Panc1 (cell line): ENCODE results near the gene SCYL1. TPM values are rescaled to one million over a fixed set of nuclear protein-coding genes. Genes with fewer than 3 reads are reported as not detected.
"Not testable (repeated sequence)": the region's sequence is repeated elsewhere in the genome, so short reads cannot be mapped to it uniquely, and the experiment has no call there.

ENCODE experiments used
- ATAC-seq: fragments of 200-7000 bp; cut with Tn5 transposase; 2 replicates; pipeline ENCODE4 v1.9.1; 2020; ENCODE audit warnings: mild to moderate bottlenecking, moderate library complexity
- BruUV-seq: library from RNA; stranded (reverse); fragments of 400-500 nt; replicated peaks from 2 replicates; lab custom pipeline; 2021; lab: Mats Ljungman, UMichigan
- CTCF ChIA-PET: fragments of 300-600 bp; sonication (Branson Sonifier 250); formaldehyde crosslinking; loops from one replicate; lab custom pipeline; 2022; ENCODE audit warnings: antibody characterized with exemption; lab: Charles Lee
- POLR2A ChIA-PET: fragments of 300-600 bp; sonication (Branson Sonifier 250); formaldehyde crosslinking; loops from one replicate; lab custom pipeline; 2022; ENCODE audit warnings: antibody characterized with exemption; lab: Charles Lee
- DNase-seq: peaks from one replicate; pipeline ENCODE4 v3.0.0-alpha.2; 2010; ENCODE audit warnings: low read depth, low spot score
- H3K27ac ChIP-seq: 2 replicates; pipeline ENCODE4 v1.5.1; 2011; ENCODE audit warnings: mild to moderate bottlenecking, low read length, inconsistent platforms
- H3K27me3 ChIP-seq: fragments of 200-500 bp; sonication (Bioruptor generic); 2 replicates; pipeline ENCODE4 v1.6.0; 2014; ENCODE audit warnings: low read length, inconsistent platforms; ENCODE audit not compliant: control insufficient read depth, insufficient read depth
- H3K36me3 ChIP-seq: fragments of 200-500 bp; sonication (Bioruptor generic); 2 replicates; pipeline ENCODE4 v1.5.1; 2014; ENCODE audit warnings: inconsistent platforms, mild to moderate bottlenecking, low read length, moderate library complexity; ENCODE audit not compliant: control insufficient read depth, insufficient read depth
- H3K4me1 ChIP-seq: 2 replicates; pipeline ENCODE4 v1.5.1; 2011; ENCODE audit warnings: inconsistent platforms, mild to moderate bottlenecking, low read length, moderate library complexity; ENCODE audit not compliant: control insufficient read depth, insufficient read depth
- H3K4me3 ChIP-seq, 2 experiments: 2 replicates each; pipeline ENCODE4 v1.5.1; 2011 to 2012; ENCODE audit warnings: low read depth in 2 of 2, low read length in 2 of 2, mild to moderate bottlenecking in 2 of 2, inconsistent platforms in 1 of 2, moderate library complexity in 1 of 2
- H3K9me3 ChIP-seq: fragments of 200-500 bp; sonication (Bioruptor generic); 2 replicates; pipeline ENCODE4 v1.5.1; 2014; ENCODE audit warnings: low read depth, mild to moderate bottlenecking, inconsistent platforms, low read length, moderate library complexity; ENCODE audit not compliant: control insufficient read depth, insufficient read depth
- POLR2AphosphoS5 ChIP-seq: IDR thresholded peaks from 2 replicates; pipeline ENCODE4 v1.6.1; 2012; ENCODE audit warnings: mild to moderate bottlenecking, low read depth, low read length, moderate library complexity
- SIN3A ChIP-seq: IDR thresholded peaks from 2 replicates; pipeline ENCODE4 v1.6.1; 2012; ENCODE audit warnings: low read depth, mild to moderate bottlenecking, low read length, moderate library complexity, borderline replicate concordance; ENCODE audit not compliant: insufficient read depth
- TCF7L2 ChIP-seq: IDR thresholded peaks from 2 replicates; pipeline ENCODE4 v1.6.1; 2011; ENCODE audit warnings: mild to moderate bottlenecking, low read depth, low read length, inconsistent platforms
- in situ Hi-C: cut with HindIII; loops from 2 replicates; pipeline ENCODE4 v1.10.0; 2016; ENCODE audit warnings: low sequenced_read_pairs, low pct_unique_long_range_greater_than_20kb
- intact Hi-C: fragments of 100-400 bp; cut with micrococcal nuclease; formaldehyde crosslinking; loops from one replicate; pipeline ENCODE4 v1.10.0; 2022; ENCODE audit not compliant: unreplicated experiment
- total RNA-seq: library from RNA; stranded (reverse); gene quantifications from one replicate; pipeline ENCODE4 v1.2.1, GENCODE V29; 2021; ENCODE audit not compliant: unreplicated experiment
- TF ChIP-seq, protein P1 (sequence below): fragments of 450-650 bp; IDR thresholded peaks from 2 replicates; pipeline ENCODE4 v1.5.1; 2017; ENCODE audit warnings: mild to moderate bottlenecking
- TF ChIP-seq, protein P2 (sequence below), 2 experiments: IDR thresholded peaks; 2 replicates each; pipeline ENCODE4 v1.6.1; 2011 to 2012; ENCODE audit warnings: low read depth in 2 of 2, control low read depth in 1 of 2, low read length in 1 of 2, mild to moderate bottlenecking in 1 of 2, moderate library complexity in 1 of 2; ENCODE audit not compliant: insufficient read depth in 1 of 2

Gene SCYL1
- total RNA-seq, 1 experiment from 2014 or later, result 117 TPM

DNA sequence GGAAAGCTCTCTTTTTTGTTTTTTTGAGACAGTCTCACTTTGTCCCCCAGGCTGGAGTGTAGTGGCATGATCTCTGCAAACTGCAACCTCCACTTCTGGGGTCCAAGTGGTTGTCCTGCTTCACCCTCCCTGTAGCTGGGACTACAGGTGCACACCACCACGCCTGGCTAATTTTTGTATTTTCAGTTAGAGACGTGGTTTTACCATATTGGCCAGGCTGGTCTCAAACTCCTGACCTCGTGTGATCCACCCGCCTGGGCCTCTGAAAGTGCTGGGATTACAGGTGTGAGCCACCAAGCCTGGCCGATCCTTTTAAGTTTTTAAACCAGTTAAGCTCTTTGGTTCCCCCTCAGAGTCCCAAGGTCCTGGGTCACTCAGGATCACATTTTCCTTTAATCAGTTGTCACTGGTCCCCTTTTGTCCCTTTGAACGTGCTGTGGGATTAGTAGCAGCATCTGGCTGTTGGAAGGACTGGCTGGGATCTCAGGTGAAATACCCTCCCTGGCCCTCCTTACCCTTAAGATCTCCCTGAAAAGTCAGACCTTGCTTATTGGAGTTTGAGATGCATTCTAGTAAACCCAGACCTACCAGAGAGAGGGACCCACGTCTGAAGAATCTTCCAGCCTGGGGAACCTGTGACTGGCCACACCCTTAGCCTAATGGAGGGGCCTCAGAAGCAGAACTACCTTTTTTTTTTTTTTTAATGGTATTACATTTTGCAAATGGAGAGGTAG is 17.9 kb upstream of the SCYL1 start:
- peak; percentile 89 for TF ChIP-seq POLR2AphosphoS5
- TF ChIP-seq TCF7L2, result peak; percentile 70; the same call in 1 of the 2 replicates
- TF ChIP-seq, protein P1, sequence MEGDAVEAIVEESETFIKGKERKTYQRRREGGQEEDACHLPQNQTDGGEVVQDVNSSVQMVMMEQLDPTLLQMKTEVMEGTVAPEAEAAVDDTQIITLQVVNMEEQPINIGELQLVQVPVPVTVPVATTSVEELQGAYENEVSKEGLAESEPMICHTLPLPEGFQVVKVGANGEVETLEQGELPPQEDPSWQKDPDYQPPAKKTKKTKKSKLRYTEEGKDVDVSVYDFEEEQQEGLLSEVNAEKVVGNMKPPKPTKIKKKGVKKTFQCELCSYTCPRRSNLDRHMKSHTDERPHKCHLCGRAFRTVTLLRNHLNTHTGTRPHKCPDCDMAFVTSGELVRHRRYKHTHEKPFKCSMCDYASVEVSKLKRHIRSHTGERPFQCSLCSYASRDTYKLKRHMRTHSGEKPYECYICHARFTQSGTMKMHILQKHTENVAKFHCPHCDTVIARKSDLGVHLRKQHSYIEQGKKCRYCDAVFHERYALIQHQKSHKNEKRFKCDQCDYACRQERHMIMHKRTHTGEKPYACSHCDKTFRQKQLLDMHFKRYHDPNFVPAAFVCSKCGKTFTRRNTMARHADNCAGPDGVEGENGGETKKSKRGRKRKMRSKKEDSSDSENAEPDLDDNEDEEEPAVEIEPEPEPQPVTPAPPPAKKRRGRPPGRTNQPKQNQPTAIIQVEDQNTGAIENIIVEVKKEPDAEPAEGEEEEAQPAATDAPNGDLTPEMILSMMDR, result no peak
- peak; percentile 98 for TF ChIP-seq SIN3A
- TF ChIP-seq, protein P2, sequence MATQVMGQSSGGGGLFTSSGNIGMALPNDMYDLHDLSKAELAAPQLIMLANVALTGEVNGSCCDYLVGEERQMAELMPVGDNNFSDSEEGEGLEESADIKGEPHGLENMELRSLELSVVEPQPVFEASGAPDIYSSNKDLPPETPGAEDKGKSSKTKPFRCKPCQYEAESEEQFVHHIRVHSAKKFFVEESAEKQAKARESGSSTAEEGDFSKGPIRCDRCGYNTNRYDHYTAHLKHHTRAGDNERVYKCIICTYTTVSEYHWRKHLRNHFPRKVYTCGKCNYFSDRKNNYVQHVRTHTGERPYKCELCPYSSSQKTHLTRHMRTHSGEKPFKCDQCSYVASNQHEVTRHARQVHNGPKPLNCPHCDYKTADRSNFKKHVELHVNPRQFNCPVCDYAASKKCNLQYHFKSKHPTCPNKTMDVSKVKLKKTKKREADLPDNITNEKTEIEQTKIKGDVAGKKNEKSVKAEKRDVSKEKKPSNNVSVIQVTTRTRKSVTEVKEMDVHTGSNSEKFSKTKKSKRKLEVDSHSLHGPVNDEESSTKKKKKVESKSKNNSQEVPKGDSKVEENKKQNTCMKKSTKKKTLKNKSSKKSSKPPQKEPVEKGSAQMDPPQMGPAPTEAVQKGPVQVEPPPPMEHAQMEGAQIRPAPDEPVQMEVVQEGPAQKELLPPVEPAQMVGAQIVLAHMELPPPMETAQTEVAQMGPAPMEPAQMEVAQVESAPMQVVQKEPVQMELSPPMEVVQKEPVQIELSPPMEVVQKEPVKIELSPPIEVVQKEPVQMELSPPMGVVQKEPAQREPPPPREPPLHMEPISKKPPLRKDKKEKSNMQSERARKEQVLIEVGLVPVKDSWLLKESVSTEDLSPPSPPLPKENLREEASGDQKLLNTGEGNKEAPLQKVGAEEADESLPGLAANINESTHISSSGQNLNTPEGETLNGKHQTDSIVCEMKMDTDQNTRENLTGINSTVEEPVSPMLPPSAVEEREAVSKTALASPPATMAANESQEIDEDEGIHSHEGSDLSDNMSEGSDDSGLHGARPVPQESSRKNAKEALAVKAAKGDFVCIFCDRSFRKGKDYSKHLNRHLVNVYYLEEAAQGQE (IDR thresholded peaks at IDR 0.05; ENCODE audit: insufficient read depth in 1 of 2, low read depth in 2 of 2, low read length in 1 of 2), result peak; percentile 32 to 42; a peak in 2 of 4 replicates
- ChIA-PET POLR2A (interaction anchor here (0.5 to 15.9 kb wide), 14 partner anchors 9 to 1821 kb away, joined by 6 to 818 read pairs (median 14); partner anchors contain the start of genes MALAT1 and NEAT1), CTCF (interaction anchor here (0.7 to 1.1 kb wide), 2 partner anchors 35 to 38 kb away, joined by 3 to 4 read pairs; no protein-coding TSS in a partner anchor)
- Histone ChIP-seq H3K27me3 (no peaks in the 10 kb centered on the region), H3K27ac (peak overlapping the region; percentile 100), H3K4me3 (peak overlapping the region; percentile 78 to 99), H3K36me3 (peaks cover 45% of the 10 kb centered on the region), H3K4me1 (peaks cover 30% of the 10 kb centered on the region), H3K9me3 (no peaks in the 10 kb centered on the region)
- BruUV-seq, result TSS peak; percentile 84
- in situ Hi-C loops, result no loop called here
- peak; percentile 93 for DNase-seq
- intact Hi-C loops, result loop anchor here (5.0 kb wide), 2 partner anchors 35 to 50 kb away; no protein-coding TSS in a partner anchor
- ATAC-seq, result peak; percentile 61

DNA sequence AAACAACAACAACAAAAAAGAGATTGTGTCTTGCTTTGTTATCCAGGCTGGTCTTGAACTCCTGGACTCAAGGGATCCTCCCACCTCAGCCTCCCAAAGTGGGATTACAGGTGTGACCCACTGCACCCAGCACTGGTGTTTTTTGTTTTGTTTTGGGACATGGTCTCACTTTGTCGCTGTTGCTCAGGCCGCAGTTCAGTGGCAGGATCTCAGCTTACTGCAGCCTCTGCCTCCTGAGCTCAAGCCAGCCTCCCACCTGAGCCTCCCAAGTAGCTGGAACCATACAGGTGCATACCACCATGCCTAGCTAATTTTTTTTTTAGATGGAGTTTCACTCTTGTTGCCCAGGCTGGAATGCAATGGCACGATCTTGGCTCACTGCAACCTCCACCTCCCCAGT is 12.6 kb upstream of the SCYL1 start:
- in situ Hi-C loops, H3K4me3 ChIP-seq, BruUV-seq, H3K27ac ChIP-seq, H3K36me3 ChIP-seq, ATAC-seq, CTCF ChIA-PET, DNase-seq, H3K27me3 ChIP-seq, H3K9me3 ChIP-seq: not testable (repeated sequence)
- peaks cover 17% of the 10 kb centered on the region for H3K4me1 ChIP-seq
- POLR2A ChIA-PET, result interaction anchor here (0.6 kb wide), 2 partner anchors 51 to 237 kb away, joined by 3 to 4 read pairs; no protein-coding TSS in a partner anchor
- intact Hi-C loops, result loop anchor here (5.0 kb wide), 1 partner anchor 95 kb away; no protein-coding TSS in a partner anchor
